ENCODE data around the gene CFAP74. TPM values are rescaled to one million over a fixed set of nuclear protein-coding genes. Genes with fewer than 3 reads are reported as not detected.

The CFAP74 gene
- total and polyA plus RNA-seq, 2 of the 13 experiments (the other 11 are each of a cell fraction or from before 2014, with no cell fraction given) = 0.27 to 0.62 TPM

DNA sequence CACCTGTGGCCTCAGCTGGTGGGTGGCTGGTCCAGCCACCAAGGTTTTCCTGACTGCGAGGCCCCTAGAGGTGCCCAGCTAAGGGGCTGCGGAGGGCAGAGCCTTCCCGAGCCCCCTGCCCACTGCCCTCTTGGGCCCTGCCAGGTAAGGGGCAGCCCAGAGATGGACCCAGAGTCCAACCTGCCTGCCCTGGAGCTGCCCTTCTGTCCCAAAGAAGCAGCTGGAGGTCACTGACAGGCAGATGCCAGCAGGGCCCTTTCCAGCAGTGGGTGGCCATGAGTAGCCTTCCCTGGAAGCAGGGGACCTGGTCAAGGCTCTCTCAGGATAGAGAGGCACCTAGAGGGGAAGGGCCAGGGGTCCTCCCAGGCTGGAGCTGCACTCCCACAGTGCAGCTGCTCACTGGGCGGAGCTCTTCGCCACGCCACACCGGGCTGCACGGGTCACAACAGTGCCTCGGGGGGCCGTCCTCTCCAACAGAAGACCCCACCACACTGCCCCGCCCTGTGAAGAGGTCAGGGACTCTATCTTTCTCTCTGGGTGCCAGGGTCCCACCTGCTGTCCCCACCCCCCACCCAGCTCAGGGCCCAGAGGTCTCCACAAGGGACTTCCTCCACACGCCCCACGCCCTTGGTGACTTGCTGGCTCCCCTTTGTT is 101.8 kb downstream of the CFAP74 start:
- no peaks in the 10 kb centered on the region for H3K36me3 ChIP-seq (replicated peaks in 1 of 2; ENCODE audit: control insufficient read depth in 1 of 2, insufficient read depth in 2 of 2, low read length in 2 of 2)
- H3K4me2 ChIP-seq (ENCODE audit: low read depth, low read length) = peak overlapping the region; percentile 42; the same call in 1 of the 2 replicates
- ATAC-seq (peak; percentile 16), FAIRE-seq (no peak), DNase-seq (ENCODE audit: low spot score) (no peak)
- CTCF ChIA-PET (ENCODE audit: low intra/inter-chr PET ratio, low total read pairs) = no interaction called here
- peak overlapping the region in 1 of 3 experiments; percentile 55; a peak in 1 of 6 replicates for H3K4me3 ChIP-seq (replicated peaks in 1 of 3; ENCODE audit: insufficient read depth in 1 of 3, low read depth in 2 of 3, low read length in 3 of 3)
- H4K20me1 ChIP-seq (ENCODE audit: insufficient read depth, low read length) = no peaks in the 10 kb centered on the region
- no peak overlapping the region for H2AFZ ChIP-seq (ENCODE audit: low read length)
- WGBS (ENCODE audit: low lambda C conversion rate) = 44% methylated on average over 2 of the region's 13 CpGs
- BruUV-seq (replicated peaks) = no TSS peak
- H3K79me2 ChIP-seq (ENCODE audit: insufficient read depth, low read length) = no peaks in the 10 kb centered on the region
- 0 out of 2 replicates have a peak, but pooled peaks have one; percentile 26 for TF ChIP-seq ESRRA (CRISPR knock-in tag; IDR thresholded peaks at IDR 0.05; ENCODE audit: low read depth)
- no peak for TF ChIP-seq SIN3B (IDR thresholded peaks at IDR 0.05; ENCODE audit: low read length)
- TF ChIP-seq ZNF383 (CRISPR knock-in tag; IDR thresholded peaks at IDR 0.05; ENCODE audit: borderline replicate concordance) = no peak
- no peak for TF ChIP-seq NRL (CRISPR knock-in tag; IDR thresholded peaks at IDR 0.05; ENCODE audit: borderline replicate concordance)
- TF ChIP-seq SMAD1 (CRISPR knock-in tag; IDR thresholded peaks at IDR 0.05; ENCODE audit: borderline replicate concordance, low read depth) = no peak
- peak; percentile 51; the same call in 1 of the 2 replicates for TF ChIP-seq HIC2 (CRISPR knock-in tag; IDR thresholded peaks at IDR 0.05; ENCODE audit: low read depth)
- TF ChIP-seq HNRNPL (IDR thresholded peaks at IDR 0.05; ENCODE audit: low read depth, low read length) = 0 out of 2 replicates have a peak, but pooled peaks have one; percentile 53
- TF ChIP-seq RXRA (CRISPR knock-in tag; IDR thresholded peaks at IDR 0.05) = 0 out of 2 replicates have a peak, but pooled peaks have one; percentile 13
- TF ChIP-seq ZBTB42 (CRISPR knock-in tag; IDR thresholded peaks at IDR 0.05) = no peak
- TF ChIP-seq HNRNPLL (IDR thresholded peaks at IDR 0.05; ENCODE audit: low read depth, low read length, poor library complexity, severe bottlenecking) = no peak
- TF ChIP-seq FIP1L1 (IDR thresholded peaks at IDR 0.05; ENCODE audit: borderline replicate concordance, insufficient read depth, low read depth, low read length) = no peak
- TF ChIP-seq STAT5B (CRISPR knock-in tag; IDR thresholded peaks at IDR 0.05) = no peak
- TF ChIP-seq IRF2 (CRISPR knock-in tag; IDR thresholded peaks at IDR 0.05) = no peak
- TF ChIP-seq YEATS4 (CRISPR knock-in tag; IDR thresholded peaks at IDR 0.05; ENCODE audit: borderline replicate concordance) = no peak
- TF ChIP-seq HNF4A (CRISPR knock-in tag; IDR thresholded peaks at IDR 0.05) = 0 out of 2 replicates have a peak, but pooled peaks have one; percentile 8
- intact Hi-C loops (cut with micrococcal nuclease; ENCODE audit: unreplicated experiment) (loop anchor here (10.0 kb wide), 1 partner anchor 47 kb away; no protein-coding TSS in a partner anchor), in situ Hi-C loops (cut with HindIII; ENCODE audit: extremely low pct_ligation_motif_present, low pct_unique_long_range_greater_than_20kb) (loop anchor here (10.0 kb wide), 1 partner anchor 117 kb away; no protein-coding TSS in a partner anchor)
- no peak overlapping the region for H3K27ac ChIP-seq (ENCODE audit: extremely low read length, insufficient read depth, low read length)
- POLR2A ChIA-PET = interaction anchor here (1.7 kb wide), 1 partner anchor 10 kb away, joined by 5 read pairs; no protein-coding TSS in a partner anchor
- H3K9me3 ChIP-seq (ENCODE audit: low read length) = no peaks in the 10 kb centered on the region
- no peaks in the 10 kb centered on the region; a peak in 1 of 5 replicates for H3K27me3 ChIP-seq (ENCODE audit: control insufficient read depth in 1 of 2, insufficient read depth in 2 of 2, low read length in 2 of 2)
- peaks cover 54% of the 10 kb centered on the region for H3K4me1 ChIP-seq (ENCODE audit: insufficient read depth, low read length)
- no peak overlapping the region for H3K9ac ChIP-seq (ENCODE audit: insufficient read depth, low read depth, low read length)

Measured in HepG2 (cell line).